Stimulated activated CD4-positive, alpha-beta T cell treated with anti-CD3 and anti-CD28 coated beads, Interleukin-12 subunit alpha, Interleukin-12 subunit beta, amount 100 ng/mL, for 24 hours (primary cell): ENCODE measurements around the gene METTL23.
A peak's percentile ranks its signal among the peaks of the same experiment; 100 is the strongest.

Experiments
- DNase-seq, 2 experiments: peaks; one replicate each; pipeline ENCODE4 v3.0.0-alpha.2; 2020; ENCODE audit warnings: low read depth in 2 of 2

The METTL23 gene, protein sequence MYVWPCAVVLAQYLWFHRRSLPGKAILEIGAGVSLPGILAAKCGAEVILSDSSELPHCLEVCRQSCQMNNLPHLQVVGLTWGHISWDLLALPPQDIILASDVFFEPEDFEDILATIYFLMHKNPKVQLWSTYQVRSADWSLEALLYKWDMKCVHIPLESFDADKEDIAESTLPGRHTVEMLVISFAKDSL

DNA sequence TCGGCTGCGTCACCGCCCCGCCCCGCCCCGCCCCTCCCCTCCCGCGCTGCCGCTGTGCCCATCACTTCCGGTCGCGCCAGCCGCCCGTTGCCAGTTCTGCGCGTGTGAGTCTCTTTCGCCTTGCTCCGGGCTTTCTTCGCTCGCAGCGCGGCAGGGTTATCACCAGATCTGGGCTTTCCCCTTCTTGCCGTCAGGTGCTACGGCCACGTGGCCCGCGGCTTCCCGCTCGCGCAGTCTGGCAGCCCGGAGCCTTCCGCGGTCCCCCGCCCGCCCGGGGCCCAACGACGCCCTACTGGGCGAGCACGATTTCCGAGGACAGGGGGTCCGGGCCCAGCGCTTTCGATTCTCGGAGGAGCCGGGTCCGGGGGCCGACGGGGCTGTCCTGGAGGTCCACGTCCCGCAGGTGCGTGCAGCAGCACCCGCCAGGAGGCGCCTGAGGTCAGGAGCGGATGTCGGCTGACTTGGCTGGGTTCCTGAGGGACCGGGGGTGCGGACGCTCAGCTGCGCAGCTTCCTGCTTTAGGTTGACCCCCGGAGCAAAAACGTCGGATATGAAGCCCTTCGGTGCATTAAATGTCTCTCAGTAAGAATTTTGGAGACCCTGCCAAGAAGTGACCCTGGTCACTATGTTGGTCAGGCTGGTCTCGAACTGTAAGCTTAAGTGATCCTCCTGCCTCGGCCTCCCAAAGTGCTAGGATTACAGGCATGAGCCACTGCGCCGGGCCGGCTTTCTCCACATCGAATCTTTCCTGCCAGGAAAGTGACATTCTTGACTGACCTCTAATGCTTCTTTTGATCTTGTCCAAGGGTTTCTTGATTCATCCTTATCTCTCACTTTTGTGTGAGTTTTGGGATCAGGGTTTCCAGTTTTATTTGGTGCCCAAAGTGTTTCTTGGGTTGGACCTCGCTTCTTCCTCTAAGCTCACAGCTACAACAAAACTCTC, at the start of gene METTL23:
Gene METTL23 (plus strand): TSS at position 64 of the 943 bp plus-strand sequence. CDS start 2,872 bp downstream, outside the sequence.
- peak; percentile 64 to 72 for DNase-seq

DNA sequence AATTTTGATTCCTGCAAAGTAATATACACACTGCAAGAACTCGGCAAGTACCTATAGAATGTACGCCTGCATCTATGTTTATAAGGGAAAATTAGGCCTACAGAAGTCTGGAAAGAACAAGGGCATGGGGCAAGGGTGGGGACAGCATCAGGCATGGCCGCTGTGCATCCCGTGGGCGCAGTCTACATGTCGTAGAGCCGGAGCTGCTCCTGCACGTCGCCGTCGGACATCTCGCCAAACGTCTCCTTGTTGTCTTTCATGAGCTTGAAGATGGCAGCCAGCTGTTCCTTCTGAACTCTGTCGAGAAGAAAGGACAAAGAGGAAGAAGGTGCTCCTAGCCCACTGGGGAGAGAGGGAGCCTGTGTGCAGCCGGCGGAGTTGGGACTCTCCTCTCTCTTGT, 49.2 kb upstream of the METTL23 start:
- no peak for DNase-seq

DNA sequence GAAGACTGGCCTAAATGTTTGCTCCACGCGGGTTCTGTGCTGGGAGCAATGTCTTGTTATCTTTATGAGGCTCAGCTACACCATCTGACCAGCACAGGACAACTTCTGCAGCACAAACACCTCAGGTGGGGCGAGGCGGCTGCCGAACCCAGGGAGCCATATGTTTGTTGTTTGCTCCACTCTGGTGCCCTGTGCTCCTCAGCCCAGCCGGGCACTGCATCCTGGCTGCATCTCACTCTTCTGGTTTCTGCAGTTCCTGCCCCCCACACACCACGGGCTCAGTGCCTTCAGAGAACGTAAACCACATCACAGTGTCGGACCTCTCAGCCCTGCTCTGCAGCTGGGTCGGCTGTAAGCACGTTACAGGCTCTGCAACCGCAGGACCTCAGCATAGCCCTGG, 48.3 kb upstream of the METTL23 start:
- DNase-seq = no peak

DNA sequence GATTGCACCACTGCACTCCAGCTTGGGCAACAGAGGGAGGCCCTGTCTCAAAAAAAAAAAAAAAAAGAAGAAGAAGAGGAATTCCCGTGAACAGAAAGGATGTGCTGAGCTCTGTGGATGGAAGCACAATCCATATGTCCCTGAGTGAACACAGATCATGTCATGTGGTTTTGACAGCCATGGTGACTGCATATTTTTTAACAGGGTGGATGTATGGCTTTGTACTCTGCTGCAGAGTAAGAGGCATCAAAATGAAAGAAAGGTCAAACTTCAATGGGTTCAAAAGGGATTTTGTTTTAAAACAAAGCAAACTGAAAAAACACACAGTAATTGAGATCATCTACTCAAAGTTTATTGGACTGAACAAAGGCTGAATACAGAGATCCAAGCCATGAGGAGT, 47.4 kb upstream of the METTL23 start:
- DNase-seq = no peak

DNA sequence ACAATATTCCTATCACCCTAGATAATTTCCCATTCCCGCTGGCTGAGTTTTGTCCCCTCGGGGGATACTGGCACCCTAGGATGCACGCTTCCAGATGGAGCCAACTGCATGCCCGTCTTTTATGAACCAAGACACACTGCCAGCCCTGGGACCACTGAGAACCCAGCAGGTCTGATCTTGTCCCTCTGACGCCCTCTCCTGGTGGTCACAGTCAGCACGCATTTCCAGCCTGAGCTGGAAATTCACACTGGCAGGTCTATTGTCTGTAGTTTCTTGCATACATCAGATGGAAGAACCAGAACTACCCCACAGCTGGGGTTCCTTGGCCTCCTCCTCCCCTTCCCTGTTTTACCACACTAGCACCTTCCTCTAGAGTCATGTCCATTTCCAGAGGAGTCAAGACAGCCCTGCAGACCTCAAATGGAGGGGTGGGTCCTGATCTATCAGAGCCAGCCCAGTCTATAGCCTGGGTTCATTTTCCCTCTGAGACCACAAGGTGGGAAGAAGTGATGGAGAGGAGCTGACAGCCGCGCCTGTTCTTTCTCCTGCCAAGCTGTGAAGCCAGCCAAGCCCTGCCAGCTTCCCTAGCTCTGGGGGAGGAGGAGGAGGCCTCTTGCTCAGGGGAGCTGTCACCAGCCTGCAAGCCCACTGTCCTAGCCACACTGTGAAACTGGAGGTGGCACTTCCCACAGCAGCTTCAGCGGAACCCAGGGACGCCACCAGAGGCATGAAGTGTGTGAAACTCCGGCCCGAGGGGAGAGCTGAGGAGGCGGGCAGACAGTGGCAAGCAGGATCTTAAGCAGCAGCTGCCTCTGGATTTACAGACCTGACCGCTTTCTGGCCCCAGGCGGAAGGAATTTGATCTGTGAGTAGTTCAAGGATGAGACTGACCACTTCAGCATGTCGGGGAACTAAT, 45.2 kb upstream of the METTL23 start:
- peak; percentile 30 to 52 for DNase-seq

DNA sequence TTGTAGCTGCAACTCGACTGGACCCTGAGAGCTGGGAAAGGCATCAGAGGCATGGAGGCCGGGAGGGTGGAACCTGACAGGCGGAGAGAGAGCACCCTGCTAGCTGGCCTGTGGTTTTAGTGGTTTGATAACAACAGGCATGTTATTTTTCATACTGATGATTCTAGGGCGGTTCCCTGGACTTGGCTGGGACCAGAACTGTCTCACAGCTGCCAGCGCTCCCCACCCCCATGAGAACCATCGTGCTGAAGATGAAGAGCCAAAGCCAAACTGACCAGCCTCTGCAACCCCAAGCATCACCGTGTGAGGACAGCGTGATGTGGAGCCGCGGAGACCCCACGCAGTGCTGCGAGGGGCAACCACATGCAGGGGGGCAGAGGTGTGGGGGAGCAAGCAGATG, 44.3 kb upstream of the METTL23 start:
- DNase-seq = no peak

DNA sequence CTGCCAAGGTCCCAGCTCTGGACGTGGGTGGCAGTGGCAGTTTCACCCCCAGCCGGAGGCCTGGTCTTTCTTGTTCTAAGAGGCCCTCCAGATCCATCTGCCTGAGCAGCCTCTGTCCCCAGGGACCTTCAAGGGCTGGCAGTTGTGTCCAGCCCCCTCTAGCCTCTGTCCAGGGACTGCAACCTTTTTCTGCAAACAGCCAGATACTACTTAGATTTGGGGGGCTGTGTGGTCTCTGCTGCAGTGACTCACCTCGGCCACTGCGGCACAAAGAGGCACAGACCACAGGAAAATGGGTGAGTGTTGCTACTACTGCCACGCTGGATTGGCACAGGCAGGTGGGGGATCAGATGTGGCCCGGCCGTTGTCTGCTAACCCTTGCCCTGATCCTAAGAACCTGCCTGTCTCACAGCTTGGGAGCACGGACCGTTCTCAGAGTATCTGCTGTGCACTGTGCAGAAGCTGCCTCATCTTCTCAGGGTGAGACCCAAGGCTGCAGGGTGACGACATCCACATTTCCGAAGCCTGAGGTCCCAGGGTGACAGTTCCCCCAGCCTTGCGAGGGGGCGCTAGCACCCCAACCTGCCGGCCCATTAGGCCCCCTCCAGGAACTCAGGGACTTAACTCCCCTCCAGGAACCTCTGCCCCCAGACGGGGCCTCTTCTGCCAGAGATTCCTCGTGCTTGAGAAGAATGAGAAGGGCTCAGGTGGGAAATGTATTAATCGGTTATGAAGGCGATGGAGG, 43.5 kb upstream of the METTL23 start:
- DNase-seq = no peak

DNA sequence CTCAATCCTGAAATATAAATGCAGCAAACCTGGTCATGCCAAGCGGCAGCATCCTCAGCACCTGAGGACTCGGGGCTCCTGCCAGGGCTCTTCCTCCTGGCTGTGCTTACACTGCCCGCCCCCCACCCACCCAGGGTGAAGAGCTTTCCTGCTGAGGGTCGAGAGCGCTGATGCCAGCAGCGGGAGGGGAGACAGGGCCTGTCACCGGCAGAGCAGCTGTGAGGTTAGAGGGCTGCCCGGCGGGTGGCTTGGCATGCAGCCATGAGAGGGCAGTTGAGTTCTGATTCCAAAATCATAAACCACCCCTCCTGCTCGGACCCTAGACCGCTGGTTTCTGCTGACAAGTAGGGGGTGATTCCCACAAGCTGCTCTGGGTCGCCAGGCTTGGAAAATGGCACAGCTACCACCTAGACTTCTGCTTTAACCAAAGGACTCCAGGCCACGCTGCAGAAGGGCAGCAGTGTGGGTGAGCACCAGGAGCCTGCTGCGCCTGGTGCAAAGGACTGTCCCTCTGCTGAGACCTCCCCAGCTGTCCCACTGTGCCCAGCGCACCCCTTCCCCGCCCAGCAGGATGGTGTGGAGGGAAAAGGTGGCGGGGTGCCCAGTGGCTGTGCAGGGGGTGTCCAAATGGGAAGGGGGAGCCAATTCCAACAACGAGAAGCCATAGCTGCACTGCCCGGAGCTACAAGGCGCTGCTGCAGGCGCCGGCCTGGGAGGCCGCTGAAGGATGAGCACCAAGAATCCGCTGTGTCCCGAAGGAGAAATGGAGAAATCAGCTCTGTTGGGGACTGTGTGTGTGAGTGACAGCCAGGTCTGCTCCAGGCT, 42.5 kb upstream of the METTL23 start:
- DNase-seq = no peak

DNA sequence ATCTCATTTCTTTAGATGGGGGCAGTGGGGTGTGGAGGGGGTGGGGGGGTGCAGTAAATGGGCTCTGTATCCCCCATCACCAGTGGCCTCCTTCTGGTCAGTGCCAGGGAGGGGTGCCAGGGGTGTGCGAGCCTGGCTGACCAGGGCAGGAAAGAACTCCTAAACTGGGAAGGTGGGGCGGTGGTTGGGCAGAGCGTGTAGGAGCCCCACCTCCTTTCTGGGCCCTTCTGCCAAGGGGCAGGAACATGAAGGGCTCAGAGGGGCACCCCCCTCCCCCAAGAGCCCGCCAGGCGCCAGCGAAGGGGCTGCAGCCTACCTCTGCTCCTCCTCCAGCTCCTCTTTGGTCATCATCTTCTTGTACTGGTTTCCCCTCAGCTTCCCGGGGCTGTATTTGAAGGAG, 41.9 kb upstream of the METTL23 start:
- DNase-seq = no peak

DNA sequence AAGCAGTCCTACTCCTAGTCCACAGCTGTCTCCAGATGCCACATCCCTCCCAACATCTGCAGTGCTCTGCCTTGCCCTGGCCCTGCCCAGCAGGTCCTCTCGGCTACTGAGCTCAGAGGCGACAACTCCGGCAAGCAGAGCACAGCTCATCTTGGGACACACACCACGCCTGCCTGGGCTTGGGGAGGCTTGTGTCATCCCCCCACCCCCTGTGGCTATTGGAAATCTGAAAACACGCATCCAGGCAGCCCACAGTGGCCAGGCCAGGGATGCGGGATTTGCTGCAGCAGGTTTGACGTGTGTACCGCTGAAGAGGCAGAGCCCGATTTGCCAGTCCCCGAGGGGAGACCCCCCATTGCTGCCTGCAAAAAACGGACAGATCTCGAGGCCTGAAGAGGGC, 41.3 kb upstream of the METTL23 start:
- DNase-seq = no peak

DNA sequence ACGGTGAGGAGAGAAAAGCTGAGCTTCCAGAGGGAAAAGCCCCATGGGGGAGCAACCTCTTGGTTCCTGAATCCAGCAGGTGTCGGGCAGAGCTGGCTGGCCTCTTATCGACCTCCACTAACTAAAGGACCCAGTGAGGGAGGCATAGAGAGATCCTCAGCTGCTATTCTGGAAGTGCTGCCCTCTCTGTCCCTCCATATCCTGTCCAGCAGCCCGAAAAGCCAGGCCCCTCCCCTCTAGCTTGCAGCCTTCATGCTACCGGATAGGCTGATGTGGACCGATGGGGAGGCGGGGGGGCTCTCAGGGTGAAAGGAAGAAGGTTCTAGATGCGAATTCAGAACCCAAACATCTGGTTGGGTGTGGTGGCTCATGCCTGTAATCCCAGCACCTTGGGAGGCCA, 40.8 kb upstream of the METTL23 start:
- DNase-seq = no peak

DNA sequence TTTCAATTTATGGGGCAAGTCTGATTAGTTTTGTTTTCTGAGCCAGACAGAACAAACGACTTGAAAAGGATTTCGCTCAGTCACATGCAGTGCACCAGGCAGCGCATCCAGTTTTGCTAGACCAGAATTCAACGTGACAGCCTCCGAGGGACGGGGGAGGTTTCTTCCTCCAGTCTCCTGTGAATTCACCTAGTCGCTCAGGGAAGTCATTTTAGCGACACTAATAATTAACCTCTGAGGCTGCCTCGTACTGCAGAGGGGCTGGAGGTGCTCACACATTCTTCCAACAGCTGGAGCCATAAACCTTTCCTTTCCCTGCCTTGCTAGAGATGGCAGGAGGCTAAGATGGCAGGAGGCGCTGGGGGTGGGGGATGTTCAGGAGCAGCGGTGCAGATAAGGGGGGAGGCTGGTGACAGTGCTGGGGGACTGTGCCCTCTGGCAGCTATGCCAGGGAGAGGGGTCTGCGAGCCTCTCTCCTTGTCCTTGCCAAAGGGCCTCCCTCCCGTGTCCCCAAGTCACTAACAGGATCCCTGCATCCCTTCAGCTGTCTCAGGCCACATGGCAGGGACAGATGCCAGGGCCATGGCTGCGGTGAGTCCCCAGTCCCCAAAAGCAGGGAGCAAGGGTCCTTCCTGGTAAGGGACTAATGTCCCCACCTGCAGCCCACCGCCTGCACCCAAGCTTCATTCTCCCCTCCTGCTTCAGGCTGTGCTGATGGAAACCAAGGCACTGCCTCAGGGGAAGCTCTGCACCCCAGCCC, 39.9 kb upstream of the METTL23 start:
- no peak for DNase-seq

DNA sequence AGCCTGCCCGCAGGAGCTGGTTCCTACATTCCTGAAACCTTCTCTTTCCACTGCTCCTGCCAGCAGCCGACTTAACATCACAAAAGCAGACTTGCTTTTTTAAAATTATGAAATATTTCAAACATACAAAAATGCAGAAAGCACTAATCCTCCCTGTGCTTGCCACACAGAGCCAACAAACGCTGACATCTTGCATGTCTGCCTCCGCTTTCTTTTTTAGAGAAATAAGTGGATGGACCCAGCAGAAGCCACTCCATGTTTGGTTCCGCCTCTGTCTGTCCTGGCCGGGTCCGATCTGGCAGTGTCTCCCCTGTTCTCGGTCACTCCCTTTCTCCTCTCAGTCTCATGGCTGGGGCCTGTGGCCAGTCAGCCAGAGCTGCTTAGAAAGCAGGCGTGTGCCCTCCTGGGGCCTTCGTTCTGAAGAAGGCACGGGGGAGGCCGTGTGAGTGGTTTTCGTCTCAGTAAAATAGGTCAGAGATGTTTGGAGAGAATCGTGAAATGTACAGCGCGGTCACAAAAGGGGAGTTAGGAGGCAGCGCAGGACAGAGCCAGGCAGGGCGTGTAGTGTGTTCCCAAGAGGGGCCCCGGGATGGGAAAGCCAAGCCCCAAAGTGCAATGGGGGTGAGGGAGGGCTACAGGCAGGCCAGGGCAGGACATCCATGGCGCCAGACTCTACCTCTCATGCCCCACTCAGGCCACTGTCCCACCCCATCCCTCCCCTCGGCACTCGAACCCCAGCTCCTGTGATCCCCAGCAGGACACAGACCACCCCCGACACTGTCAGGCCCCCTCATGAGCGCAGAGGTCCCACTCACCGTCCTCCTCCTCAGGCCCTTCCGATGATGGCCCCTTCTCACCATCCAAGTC, 39.1 kb upstream of the METTL23 start:
- no peak for DNase-seq

DNA sequence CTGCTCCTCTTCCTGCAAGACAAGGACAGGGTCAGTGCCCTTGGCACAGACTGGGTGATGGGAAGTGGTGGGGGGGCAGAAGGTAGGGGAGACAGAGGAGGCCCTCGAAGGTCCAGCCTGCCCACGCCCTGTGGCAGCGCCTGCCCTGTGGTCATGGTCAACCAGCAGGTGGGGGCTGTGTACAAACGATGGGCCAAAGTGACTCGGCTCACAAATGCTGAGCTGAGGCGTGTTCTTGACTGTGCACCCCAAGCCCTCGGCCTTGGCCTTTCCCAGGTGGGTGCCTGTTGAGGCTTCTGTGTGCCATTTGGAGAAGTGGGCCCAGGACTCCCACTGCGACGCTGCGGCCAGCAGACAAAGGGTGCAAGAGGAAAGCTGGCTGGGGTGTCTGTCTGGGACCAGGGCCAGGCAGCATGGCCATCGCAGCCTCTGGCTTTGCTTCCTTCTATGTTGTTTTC, 38.4 kb upstream of the METTL23 start:
- no peak for DNase-seq

DNA sequence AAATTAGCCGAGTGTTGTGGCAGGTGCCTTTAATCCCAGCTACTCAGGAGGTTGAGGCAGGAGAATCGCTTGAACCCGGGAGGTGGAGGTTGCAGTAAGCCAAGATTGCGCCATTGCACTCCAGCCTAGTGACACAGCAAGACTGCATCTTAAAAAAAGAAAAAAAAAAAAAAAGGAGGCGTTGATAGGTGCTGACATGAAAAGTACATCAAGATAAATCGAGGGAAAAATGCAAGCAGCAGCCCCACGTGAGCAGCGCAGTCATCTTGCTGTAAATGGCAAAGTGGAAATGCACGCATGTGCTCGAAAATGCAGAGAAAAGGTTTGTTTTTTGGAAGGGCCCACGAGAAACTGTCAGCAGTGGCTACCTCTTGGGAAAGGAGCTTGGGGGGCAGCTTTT, 36.8 kb upstream of the METTL23 start:
- DNase-seq = no peak

DNA sequence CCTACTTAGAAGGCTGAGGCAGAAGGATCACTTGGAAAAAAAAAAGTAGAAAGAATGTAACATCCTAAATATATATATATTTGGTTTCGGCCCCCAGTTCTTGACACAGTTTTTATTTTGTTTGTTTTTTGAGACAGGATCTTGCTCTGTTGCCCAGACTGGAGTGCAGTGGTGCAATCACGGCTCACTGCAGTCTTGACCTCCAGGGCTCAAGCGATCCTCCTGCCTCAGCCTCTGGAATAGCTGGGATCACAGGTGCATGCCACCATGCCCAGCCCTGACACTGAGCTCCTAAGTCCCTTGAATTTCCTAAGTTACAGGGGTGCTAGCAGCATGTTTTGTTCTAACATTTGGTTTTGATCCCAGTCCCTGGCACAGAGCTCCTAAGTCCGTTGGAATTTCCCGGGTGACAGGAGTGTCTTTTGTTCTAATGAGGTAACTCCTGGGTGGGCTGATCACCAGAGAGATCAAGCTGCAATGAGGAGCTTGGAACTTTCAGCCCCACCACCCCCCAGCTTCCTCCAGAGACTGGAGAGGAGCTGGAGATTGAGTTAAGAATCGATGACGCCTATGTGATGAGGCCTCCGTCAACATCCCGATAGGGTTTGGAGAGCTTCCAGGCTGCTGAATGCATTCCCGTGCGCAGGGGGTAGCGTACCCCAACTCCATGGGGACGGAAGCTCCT, 35.9 kb upstream of the METTL23 start:
- no peak for DNase-seq

DNA sequence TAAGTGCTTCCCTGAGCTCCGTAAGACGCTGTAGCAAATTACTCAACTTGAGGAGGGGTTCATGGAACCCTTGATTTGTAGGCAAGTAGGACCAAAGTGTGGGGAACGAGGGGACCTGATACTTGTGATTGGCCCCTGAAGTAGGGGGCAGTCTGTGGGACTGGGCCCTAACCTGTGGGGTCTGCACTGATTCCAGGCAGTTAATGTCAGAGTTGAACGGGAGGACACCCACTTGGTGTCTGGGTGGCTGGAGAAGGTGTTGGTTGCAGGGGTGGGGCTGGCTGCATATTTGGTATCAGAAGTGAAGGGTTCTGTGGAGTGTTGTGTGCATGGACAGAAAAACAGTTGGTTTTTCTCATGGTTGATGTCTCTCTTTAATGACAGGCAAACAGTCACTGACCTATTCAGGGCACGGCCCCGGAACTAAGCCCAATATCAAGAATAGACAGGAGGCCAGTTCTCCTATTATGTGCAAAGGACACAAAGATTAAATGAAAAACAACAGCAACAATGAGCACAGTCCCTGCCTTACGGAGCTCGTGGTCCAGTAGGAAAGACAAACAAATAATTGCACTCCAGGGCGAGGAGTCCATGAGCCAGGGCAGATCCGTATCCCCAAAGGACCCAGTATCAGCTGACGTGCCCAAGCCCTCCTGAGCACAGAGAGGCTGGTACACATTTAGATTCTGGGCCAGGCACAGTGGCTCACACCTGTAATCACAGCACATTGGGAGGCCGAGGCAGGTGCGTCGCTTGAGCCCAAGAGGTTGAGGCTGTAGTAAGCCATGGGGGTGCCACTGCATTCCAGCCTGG, 35.1 kb upstream of the METTL23 start:
- no peak for DNase-seq
